C4-2B (cell line): Measurements from ENCODE around the gene TK1.

Source experiments
- H3K27ac ChIP-seq: fragments of 450-650 bp; 2 replicates; pipeline ENCODE4 v1.5.1; 2017
- CTCF ChIP-seq: fragments of 450-650 bp; conservative IDR thresholded peaks from 2 replicates; pipeline ENCODE4 v1.5.1; 2017; ENCODE audit warnings: mild to moderate bottlenecking
- ZFX ChIP-seq: fragments of 450-650 bp; IDR thresholded peaks from 2 replicates; pipeline ENCODE4 v1.6.1; 2017

The TK1 gene

GRCh38 chr17:78154903-78155811 is 31.7 kb downstream of the TK1 start:
- H3K27ac ChIP-seq, result no peak overlapping the region
- TF ChIP-seq ZFX (no peak), CTCF (no peak)

DNA sequence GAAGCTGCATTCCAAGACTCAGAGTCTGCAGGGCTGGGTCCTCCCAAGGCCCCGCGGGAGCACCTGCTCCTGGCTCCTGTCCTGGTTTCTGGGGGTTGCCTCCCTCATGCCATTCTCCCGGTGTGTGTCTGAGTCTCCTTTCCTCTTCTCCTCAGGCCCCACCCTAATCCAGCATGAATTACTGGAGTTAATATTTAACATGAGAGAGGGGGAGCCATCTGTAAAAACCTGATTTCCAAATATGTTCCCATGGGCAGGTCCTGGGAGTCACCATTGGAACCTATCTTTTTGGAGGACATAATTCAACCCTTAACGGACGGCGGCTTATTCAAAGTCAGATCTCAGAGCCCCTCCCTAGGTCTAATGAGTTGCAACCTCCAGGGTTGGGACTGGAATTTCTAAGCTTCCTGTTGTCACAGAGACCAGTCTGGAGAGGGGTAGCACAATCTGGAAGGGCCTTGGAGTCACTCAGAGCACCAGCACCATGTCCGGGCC is 35.3 kb downstream of the TK1 start:
- H3K27ac ChIP-seq, result no peak overlapping the region
- no peak for TF ChIP-seq CTCF
- TF ChIP-seq ZFX, result no peak

- TF ChIP-seq CTCF, result no peak
- no peak for TF ChIP-seq ZFX
- no peak overlapping the region for H3K27ac ChIP-seq
Observed at GRCh38 chr17:78148286-78149016, 38.4 kb downstream of the TK1 start.

GRCh38 chr17:78147315-78147998 is 39.4 kb downstream of the TK1 start:
- TF ChIP-seq CTCF, result no peak
- no peak for TF ChIP-seq ZFX
- H3K27ac ChIP-seq, result no peak overlapping the region

DNA sequence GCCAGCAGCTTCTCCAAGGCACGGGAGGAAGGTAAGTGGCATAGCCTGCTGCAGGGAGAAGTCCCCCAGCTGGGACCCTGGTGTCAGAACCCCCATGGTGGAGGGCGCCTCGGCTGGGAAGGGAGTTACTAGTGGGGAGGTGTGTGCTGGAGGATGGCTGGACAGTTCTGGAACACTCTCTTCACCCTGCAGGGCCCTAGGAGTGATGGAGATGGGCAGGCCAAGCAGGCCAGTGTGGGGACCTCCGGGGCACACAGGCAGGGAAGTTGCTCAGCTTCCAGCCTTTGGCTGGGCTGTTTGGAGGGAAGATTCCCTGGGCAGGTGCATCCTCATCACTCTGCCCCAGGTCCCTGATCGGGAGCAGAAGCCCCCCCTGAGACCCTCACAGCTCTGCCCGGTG is 40.0 kb downstream of the TK1 start:
- TF ChIP-seq ZFX (no peak), CTCF (no peak)
- H3K27ac ChIP-seq, result no peak overlapping the region

GRCh38 chr17:78146471-78146869 is 40.4 kb downstream of the TK1 start:
- no peak for TF ChIP-seq CTCF
- no peak for TF ChIP-seq ZFX
- no peak overlapping the region for H3K27ac ChIP-seq
